HL-60/S4 treated with phorbol 12-myristate 13-acetate at 8.2 ng/mL for 4 days and 3 days (cell line): Measurements from ENCODE around the gene EFHD2.
"Not testable (repeated sequence)": the region's sequence is repeated elsewhere in the genome, so short reads cannot be mapped to it uniquely, and the experiment has no call there.

ENCODE experiments used
- in situ Hi-C: fragments of 300-500 bp; cut with MboI; formaldehyde crosslinking; loops from 2 replicates; pipeline ENCODE4 v1.15.0; 2022; ENCODE audit warnings: low sequenced_read_pairs

The EFHD2 gene

DNA sequence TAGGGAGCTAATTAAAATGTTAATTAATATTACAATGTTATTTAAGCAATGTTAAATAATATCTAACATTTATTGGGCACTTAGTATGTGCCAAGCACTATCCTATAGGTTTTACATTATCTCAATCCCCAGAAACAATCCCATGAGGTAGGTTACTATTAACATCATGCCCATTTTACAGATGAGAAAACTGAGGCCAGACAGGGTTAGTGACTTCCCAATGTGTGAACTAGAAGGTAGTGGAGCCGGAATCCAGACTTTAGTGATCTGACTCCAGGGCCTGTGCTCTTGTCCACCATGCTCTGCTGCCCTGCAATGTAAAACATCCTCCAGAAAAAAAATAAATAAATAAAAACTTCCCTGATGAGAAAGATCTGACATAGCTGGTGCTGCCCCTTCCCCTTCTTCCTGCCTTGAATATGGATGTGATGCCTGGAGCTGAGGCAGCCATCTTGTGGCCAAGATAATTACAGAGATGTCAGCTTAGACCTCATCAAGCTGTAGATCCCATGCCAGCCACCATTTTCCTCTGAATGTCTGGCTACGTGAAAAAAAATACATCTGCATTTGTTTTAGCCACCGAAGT, 39.3 kb downstream of the EFHD2 start:
- in situ Hi-C loops = loop anchor here (25.0 kb wide), 1 partner anchor 312 kb away; no protein-coding TSS in a partner anchor

- in situ Hi-C loops = loop anchor here (25.0 kb wide), 1 partner anchor 312 kb away; no protein-coding TSS in a partner anchor
Measured at GRCh38 chr1:15449567-15449966, 39.9 kb downstream of the EFHD2 start.

DNA sequence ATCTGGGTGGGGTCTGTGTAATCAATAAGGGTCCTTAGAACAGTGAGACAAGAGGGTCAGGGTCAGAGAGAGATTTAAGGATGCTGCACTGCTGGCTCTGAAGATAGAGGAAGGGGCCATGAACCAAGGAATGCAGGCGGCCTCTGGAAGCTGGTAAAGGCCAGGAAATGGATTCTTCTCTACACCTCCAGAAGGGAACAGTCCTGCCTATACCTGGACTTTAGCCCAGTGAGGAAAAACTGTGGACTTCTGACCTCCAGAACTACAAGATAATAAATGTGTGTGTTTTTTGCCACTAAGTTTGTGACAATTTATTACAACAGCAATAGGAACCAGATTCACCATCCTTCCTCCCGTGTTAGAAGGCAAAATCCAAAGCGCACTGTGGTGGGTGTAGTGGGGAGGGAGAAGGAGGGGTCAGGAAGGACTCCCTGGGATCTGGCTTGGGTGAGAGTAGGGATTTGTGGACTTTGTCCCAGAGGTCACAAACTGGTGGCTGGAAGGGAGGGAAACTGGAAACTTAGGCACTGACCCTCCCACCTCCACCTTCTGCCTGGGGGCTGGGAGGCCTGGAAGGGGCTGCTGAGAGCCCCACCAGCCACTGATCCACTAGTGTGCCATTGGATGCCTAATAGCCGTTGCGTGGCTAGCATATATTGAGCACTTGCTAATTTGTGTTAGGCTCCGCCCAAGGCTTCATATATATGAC, 41.5 kb downstream of the EFHD2 start:
- in situ Hi-C loops = no loop called here

DNA sequence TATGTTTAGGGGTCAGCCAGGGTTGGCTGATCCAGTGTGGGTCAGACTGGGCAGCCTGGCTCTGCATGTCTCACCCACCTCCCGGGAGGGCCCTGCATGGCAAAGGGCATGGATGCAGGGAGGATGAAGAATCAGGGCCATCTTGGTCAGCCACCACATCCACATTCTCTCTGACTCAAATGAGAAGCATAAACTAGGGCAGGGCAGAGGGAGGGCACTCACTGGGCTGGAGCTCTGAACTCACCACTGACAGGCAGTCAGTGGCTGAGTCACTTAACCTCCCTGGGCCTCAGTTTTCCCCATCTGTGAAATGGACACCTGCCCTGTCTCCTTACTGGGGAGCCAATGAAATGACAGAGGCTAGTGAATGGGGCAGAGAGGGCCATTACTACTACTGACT, 42.5 kb downstream of the EFHD2 start:
- in situ Hi-C loops = no loop called here

- in situ Hi-C loops = no loop called here
Measured at GRCh38 chr1:15452866-15453571, 43.3 kb downstream of the EFHD2 start.

DNA sequence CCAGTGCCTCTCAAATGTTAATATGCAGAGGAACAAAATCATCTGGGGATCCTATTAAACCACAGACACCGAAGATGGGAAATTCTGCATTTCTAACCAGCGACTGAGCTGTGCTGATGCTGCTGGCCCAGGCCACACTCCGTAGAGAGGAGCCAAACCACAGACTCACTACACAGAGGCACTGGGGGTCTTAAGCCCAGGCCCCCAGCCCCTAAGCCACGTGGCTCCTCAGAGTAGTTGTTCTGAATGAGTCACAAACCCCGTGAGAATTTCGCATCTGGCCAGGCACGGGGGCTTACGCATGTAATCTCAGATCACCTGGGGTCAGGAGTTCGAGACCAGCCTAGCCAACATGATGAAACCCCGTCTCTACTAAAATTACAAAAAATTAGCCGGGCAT, 44.0 kb downstream of the EFHD2 start:
- in situ Hi-C loops = no loop called here

GRCh38 chr1:15454256-15454655, 44.6 kb downstream of the EFHD2 start:
- in situ Hi-C loops = no loop called here

GRCh38 chr1:15455522-15455921, 45.8 kb downstream of the EFHD2 start:
- in situ Hi-C loops = no loop called here

- in situ Hi-C loops = no loop called here
Measured at GRCh38 chr1:15456313-15456954, 46.7 kb downstream of the EFHD2 start, which contains the start of gene CELA2A. Gene CELA2A (plus strand): TSS chr1:15456732. CDS start chr1:15456754, 22 bp downstream.

GRCh38 chr1:15457585-15457984, 47.9 kb downstream of the EFHD2 start:
- in situ Hi-C loops = no loop called here

DNA sequence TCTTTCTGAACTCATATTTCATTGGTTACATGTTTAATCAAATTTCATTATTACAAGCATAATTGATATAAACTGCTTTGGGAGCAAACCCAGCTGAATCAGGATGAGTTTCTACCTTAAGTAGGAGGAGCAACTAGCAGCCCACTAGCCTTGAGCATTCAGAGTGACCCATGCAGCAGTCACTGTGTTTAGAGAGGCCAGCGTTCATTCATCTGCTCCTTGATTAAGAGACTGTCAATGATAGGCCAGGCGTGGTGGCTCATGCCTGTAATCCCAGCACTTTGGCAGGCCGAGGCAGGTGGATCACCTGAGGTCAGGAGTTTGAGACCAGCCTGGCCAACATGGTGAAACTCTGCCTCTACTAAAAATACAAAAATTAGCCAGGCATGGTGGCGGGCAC, 48.7 kb downstream of the EFHD2 start:
- in situ Hi-C loops = not testable (repeated sequence)

DNA sequence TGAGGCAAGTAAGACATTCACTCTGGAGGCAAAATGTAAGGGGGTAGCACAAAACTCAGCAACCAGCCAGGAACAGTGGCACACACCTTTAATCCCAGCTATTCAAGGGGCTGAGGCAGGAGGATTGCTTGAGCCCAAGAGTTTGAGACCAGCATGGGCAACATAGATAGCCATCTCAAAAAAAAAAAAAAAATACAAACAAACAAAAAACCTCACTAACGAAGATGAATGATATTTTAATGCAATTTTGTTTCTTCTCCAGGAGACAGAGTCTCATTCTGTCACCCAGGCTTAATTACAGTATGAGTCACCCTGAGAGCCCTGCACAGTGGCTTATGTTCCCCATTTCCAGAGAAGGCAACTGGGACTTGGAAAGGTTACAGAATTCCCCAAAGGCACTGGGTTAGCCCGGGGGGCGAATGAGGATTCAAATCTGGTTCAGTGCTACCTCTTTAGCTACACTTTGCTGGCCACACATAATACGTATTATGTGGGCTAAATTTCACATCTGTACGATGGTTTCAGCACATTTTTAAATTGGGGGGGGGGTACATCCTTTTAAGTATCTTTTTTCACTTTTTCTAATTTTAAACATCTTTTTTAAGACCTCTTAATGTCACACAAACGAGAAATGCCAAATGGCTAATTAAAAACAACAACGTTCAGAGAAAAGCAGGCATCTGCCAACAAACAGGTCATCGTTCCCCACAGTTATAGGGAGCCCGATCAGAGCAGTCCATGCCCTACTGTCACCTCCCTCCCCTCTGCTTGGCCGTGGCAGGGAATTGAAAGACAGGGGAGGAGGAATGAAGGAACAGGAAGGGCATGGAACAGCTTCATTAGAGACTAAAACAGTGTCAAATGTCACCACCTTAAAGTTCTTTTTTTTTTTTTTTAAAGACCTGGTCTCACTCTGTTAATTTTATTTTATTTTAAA, 50.4 kb downstream of the EFHD2 start:
- in situ Hi-C loops = no loop called here

DNA sequence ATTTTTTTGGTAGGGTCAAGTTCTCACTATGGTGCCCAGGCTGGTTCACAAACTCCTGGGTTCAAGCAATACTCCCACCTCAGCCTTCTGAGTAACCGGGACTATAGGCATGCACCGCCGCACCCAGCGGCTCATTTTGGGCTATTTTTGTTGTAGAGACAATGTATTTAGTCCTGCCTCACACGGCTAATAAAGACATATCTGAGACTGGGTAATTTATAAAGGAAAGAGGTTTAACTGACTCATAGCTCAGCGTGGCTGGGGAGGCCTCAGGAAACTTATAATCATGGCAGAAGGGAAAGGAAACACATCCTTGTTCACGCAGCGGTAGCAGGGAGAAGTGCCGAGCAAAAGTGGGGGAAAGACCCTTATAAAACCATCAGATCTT, 51.0 kb downstream of the EFHD2 start:
- in situ Hi-C loops = no loop called here

GRCh38 chr1:15463064-15463800, 53.5 kb downstream of the EFHD2 start:
- in situ Hi-C loops = not testable (repeated sequence)

GRCh38 chr1:15463926-15464322, 54.2 kb downstream of the EFHD2 start:
- in situ Hi-C loops = not testable (repeated sequence)

- in situ Hi-C loops = no loop called here
Measured at GRCh38 chr1:15465674-15466073, 56.0 kb downstream of the EFHD2 start.

- in situ Hi-C loops = not testable (repeated sequence)
Measured at GRCh38 chr1:15466955-15467625, 57.4 kb downstream of the EFHD2 start.

DNA sequence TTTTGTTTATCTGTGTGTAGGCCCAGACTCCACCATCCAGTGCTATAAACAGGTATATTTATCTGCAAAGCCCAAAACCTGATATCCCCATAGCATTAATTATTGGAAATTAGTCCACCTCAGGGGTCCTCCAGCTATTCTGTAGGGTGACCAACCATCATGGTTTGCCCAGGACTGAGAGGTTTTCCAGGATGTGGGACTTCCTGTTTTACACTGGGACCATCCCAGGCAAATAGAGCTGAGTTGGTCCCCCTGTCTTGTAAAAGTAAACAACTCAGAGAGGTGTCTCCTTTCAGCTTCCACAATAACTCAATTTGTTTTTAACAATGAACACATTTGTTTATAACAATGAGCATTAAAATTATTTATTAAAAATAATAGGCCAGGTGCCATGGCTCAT, 58.5 kb downstream of the EFHD2 start:
- in situ Hi-C loops = no loop called here

DNA sequence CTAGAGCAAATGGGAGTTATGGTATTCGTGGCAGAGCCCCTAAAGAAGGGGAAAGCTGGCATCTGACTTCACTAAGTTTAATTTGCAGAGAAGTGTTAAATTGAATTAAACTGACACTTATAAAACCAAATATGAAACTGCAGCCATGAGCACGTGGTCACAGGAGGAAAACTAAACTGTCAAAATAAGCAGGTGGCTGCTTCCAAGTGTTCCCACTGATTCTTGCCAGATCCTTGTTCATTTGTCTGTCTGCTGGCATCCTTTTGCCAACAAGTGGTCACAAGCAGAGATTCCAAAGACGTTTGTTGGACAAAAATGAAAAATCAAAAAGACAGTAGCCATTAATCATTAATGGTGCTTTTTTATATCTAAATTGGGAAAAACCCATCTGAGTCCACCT, 59.7 kb downstream of the EFHD2 start:
- in situ Hi-C loops = no loop called here
